ENCODE data around the gene NDUFAF8. TPM values are rescaled to one million over a fixed set of nuclear protein-coding genes. Genes with fewer than 3 reads are reported as not detected.

The NDUFAF8 gene
- 14.5 and 20.9 TPM in 2 replicates for total RNA-seq

DNA sequence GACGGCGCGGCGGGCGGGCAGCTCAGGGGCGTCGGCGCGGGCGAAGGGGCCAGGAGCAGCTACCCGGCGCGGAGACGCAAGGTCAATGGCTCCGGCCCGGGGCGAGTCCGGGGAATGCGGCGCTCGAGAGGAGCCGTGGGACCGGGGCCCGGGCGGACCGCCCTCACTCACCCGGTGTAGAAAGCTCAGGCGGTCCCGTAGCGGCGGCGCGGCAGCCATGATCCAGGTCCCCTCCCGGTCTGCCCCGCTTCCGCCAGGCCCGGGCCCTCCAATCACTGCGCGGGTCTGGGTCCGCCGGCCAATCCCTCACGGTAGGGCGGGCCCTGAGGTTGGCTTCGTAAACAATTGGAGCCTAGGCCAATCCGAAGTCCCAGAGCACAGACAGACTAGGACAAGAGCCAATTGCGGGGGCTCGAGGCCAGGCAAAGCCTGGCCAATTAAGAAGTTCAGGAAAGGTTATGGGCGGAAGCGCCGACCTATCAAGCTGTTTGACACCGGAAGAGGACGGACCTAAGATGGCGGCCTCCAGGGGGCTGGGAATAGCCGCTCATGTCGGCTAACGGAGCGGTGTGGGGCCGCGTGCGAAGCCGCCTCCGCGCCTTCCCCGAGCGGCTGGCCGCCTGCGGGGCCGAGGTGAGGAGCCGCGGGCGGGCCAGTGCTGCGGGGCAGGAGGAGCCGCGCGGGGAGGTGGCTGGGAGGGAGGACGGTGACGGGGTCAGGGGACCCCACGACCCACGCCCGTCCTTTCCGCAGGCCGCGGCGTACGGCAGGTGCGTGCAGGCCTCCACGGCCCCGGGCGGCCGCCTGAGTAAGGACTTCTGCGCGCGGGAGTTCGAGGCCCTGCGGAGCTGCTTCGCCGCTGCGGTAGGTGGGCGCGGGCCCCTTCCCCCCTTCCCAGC, at the start of gene NDUFAF8, which contains the start of gene TEPSIN:
NDUFAF8 (plus strand) TSS at position 504 of the 899 bp plus-strand sequence; CDS start at position 550, 46 bp downstream.
TEPSIN (minus strand) TSS at position 241 of the 899 bp plus-strand sequence; CDS start at position 219, 22 bp downstream.

GRCh38 chr17:81222906-81223761, 16.0 kb upstream of the NDUFAF8 start, which contains the start of gene CEP131:
TSS of gene CEP131 (minus strand) at chr17:81222965. CDS start at chr17:81220056, 2,909 bp downstream.

Other genes starting within 250 kb of the NDUFAF8 start
- gene CHMP6, start 247.5 kb upstream of the NDUFAF8 start, total RNA-seq: 17.6 and 24.7 TPM in 2 replicates
- 165 and 324 TPM in 2 replicates for gene BAIAP2, start 204.2 kb upstream of the NDUFAF8 start, total RNA-seq
- gene PVALEF, start 73.8 kb upstream of the NDUFAF8 start, total RNA-seq: not detected in 2 replicates
- under 0.01 and 0.22 TPM in 2 replicates for gene AATK, start 73.1 kb upstream of the NDUFAF8 start, total RNA-seq
- gene CEP131, start 16.4 kb upstream of the NDUFAF8 start, total RNA-seq: 7.7 and 8.2 TPM in 2 replicates
- gene TEPSIN, start 263 bp upstream of the NDUFAF8 start, total RNA-seq: 23.7 and 29.8 TPM in 2 replicates
- 58.5 and 71.1 TPM in 2 replicates for gene SLC38A10, start 56.0 kb downstream of the NDUFAF8 start, total RNA-seq
- 5.6 and 7.1 TPM in 2 replicates for gene BAHCC1, start 156.1 kb downstream of the NDUFAF8 start, total RNA-seq